Thymus (tissue), 11 donors: ENCODE data around the gene LRP1. TPM values are rescaled to one million over a fixed set of nuclear protein-coding genes. Genes with fewer than 3 reads are reported as not detected.

Source experiments
- DNase-seq, 9 donors: peaks; one replicate each; pipeline ENCODE4 v3.0.0-alpha.2; 2013; ENCODE audit warnings: low spot score in 9 of 9, low read depth in 6 of 9, missing footprints in 1 of 9
- H3K27ac ChIP-seq, 2 donors: one replicate each; pipeline ENCODE4 v1.5.1; 2013; ENCODE audit warnings: control low read depth in 1 of 2, low read depth in 1 of 2, low read length in 1 of 2, mild to moderate bottlenecking in 1 of 2, moderate library complexity in 1 of 2
- H3K27me3 ChIP-seq, 2 donors: one replicate each; pipeline ENCODE4 v1.5.1; 2013; ENCODE audit warnings: low read length in 1 of 2; ENCODE audit not compliant: control insufficient read depth in 2 of 2, insufficient read depth in 1 of 2
- H3K36me3 ChIP-seq, 2 donors: one replicate each; pipeline ENCODE4 v1.5.1; 2013; ENCODE audit warnings: low read length in 1 of 2, mild to moderate bottlenecking in 1 of 2, moderate library complexity in 1 of 2; ENCODE audit not compliant: control insufficient read depth in 2 of 2, insufficient read depth in 2 of 2
- H3K4me1 ChIP-seq, 2 donors: one replicate each; pipeline ENCODE4 v1.5.1; 2013; ENCODE audit warnings: low read length in 2 of 2; ENCODE audit not compliant: control insufficient read depth in 2 of 2, insufficient read depth in 2 of 2
- H3K4me3 ChIP-seq, 2 donors: one replicate each; pipeline ENCODE4 v1.5.1; 2013; ENCODE audit warnings: low read length in 2 of 2, control low read depth in 1 of 2, mild to moderate bottlenecking in 1 of 2
- H3K9me3 ChIP-seq, 2 donors: one replicate each; pipeline ENCODE4 v1.5.1; 2013; ENCODE audit warnings: low read length in 1 of 2, mild to moderate bottlenecking in 1 of 2; ENCODE audit not compliant: control insufficient read depth in 2 of 2, insufficient read depth in 1 of 2
- WGBS: extraction: QIAGEN DNeasy Blood & Tissue Kit; methylation state at CpG from one replicate; pipeline ENCODE4 v1.1.7; 2013; 5-methylcytosine and 5-hydroxymethylcytosine counted together
- polyA plus RNA-seq: library from polyadenylated mRNA; stranded (reverse); fragments of 200-250 nt; gene quantifications from one replicate; pipeline ENCODE4 v1.2.3, GENCODE V29; 2013
- total RNA-seq: library from RNA; stranded (reverse); fragments of 120-200 nt; gene quantifications from one replicate; pipeline ENCODE4 v1.2.4, GENCODE V29; 2013
- donor health status: healthy.

LRP1 gene
- total and polyA plus RNA-seq, 2 donors = 4.5 to 22.6 TPM

GRCh38 chr12:57149245-57149900 is 21.1 kb downstream of the LRP1 start:
- H3K27me3 ChIP-seq = peaks cover 0 to 2% of the 10 kb centered on the region in 2 donors
- 90% methylated on average over 13 of the region's 13 CpGs for WGBS
- DNase-seq = no peak
- no peaks in the 10 kb centered on the region for H3K9me3 ChIP-seq
- H3K4me1 ChIP-seq = peaks cover 0 to 2% of the 10 kb centered on the region in 2 donors
- H3K27ac ChIP-seq = no peak overlapping the region
- H3K4me3 ChIP-seq = no peak overlapping the region
- H3K36me3 ChIP-seq = peaks cover 0 to 4% of the 10 kb centered on the region in 2 donors

- 95% methylated on average over 6 of the region's 6 CpGs for WGBS
- H3K27ac ChIP-seq = no peak overlapping the region
- no peaks in the 10 kb centered on the region for H3K36me3 ChIP-seq
- H3K27me3 ChIP-seq = peaks cover 0 to 2% of the 10 kb centered on the region in 2 donors
- H3K4me1 ChIP-seq = peaks cover 0 to 2% of the 10 kb centered on the region in 2 donors
- DNase-seq = no peak
- H3K9me3 ChIP-seq = no peaks in the 10 kb centered on the region
- H3K4me3 ChIP-seq = no peak overlapping the region
These were observed 22.2 kb downstream of the LRP1 start for GRCh38 chr12:57150400-57151000.

- 94% methylated on average over 17 of the region's 17 CpGs for WGBS
- no peak for DNase-seq
- Histone ChIP-seq H3K9me3 (no peaks in the 10 kb centered on the region), H3K27me3 (peaks cover 0 to 10% of the 10 kb centered on the region in 2 donors), H3K27ac (peak overlapping the region in 1 of 2 donors; percentile 37), H3K4me3 (no peak overlapping the region), H3K4me1 (peaks cover 0 to 7% of the 10 kb centered on the region in 2 donors), H3K36me3 (no peaks in the 10 kb centered on the region)
These were observed 23.7 kb downstream of the LRP1 start for GRCh38 chr12:57151741-57152630.

- DNase-seq = no peak
- 98% methylated on average over 4 of the region's 4 CpGs for WGBS
- Histone ChIP-seq H3K36me3 (no peaks in the 10 kb centered on the region), H3K27me3 (peaks cover 0 to 8% of the 10 kb centered on the region in 2 donors), H3K9me3 (no peaks in the 10 kb centered on the region), H3K27ac (peak overlapping the region in 1 of 2 donors; percentile 39), H3K4me1 (peaks cover 0 to 8% of the 10 kb centered on the region in 2 donors), H3K4me3 (no peak overlapping the region)
These were observed 24.4 kb downstream of the LRP1 start for GRCh38 chr12:57152639-57153038.

GRCh38 chr12:57153415-57153997 is 25.2 kb downstream of the LRP1 start:
- DNase-seq = no peak
- Histone ChIP-seq H3K9me3 (no peaks in the 10 kb centered on the region), H3K36me3 (no peaks in the 10 kb centered on the region), H3K27me3 (peaks cover 0 to 8% of the 10 kb centered on the region in 2 donors), H3K4me3 (no peak overlapping the region), H3K27ac (no peak overlapping the region), H3K4me1 (peaks cover 0 to 14% of the 10 kb centered on the region in 2 donors)
- 96% methylated on average over 1 of the region's 1 CpG for WGBS

- H3K9me3 ChIP-seq = no peaks in the 10 kb centered on the region
- peaks cover 0 to 8% of the 10 kb centered on the region in 2 donors for H3K27me3 ChIP-seq
- DNase-seq = no peak
- no peak overlapping the region for H3K27ac ChIP-seq
- peaks cover 0 to 14% of the 10 kb centered on the region in 2 donors for H3K4me1 ChIP-seq
- H3K4me3 ChIP-seq = no peak overlapping the region
- WGBS = 97% methylated on average over 6 of the region's 6 CpGs
- no peaks in the 10 kb centered on the region for H3K36me3 ChIP-seq
These were observed 25.8 kb downstream of the LRP1 start for GRCh38 chr12:57154076-57154475.

GRCh38 chr12:57154804-57155434 is 26.6 kb downstream of the LRP1 start:
- WGBS = 93% methylated on average over 5 of the region's 5 CpGs
- H3K36me3 ChIP-seq = no peaks in the 10 kb centered on the region
- DNase-seq = no peak
- H3K4me3 ChIP-seq = no peak overlapping the region
- peaks cover 0 to 8% of the 10 kb centered on the region in 2 donors for H3K27me3 ChIP-seq
- no peaks in the 10 kb centered on the region for H3K9me3 ChIP-seq
- no peak overlapping the region for H3K27ac ChIP-seq
- H3K4me1 ChIP-seq = peaks cover 0 to 14% of the 10 kb centered on the region in 2 donors

- Histone ChIP-seq H3K27ac (no peak overlapping the region), H3K4me1 (peaks cover 0 to 14% of the 10 kb centered on the region in 2 donors), H3K9me3 (no peaks in the 10 kb centered on the region), H3K4me3 (no peak overlapping the region), H3K36me3 (no peaks in the 10 kb centered on the region), H3K27me3 (peaks cover 0 to 8% of the 10 kb centered on the region in 2 donors)
- no peak for DNase-seq
- WGBS = 52% methylated on average over 16 of the region's 16 CpGs
These were observed 28.6 kb downstream of the LRP1 start for GRCh38 chr12:57156701-57157403.
